Breast epithelium (tissue), 4 donors: ENCODE data around the gene POPDC2. TPM values are rescaled to one million over a fixed set of nuclear protein-coding genes. Genes with fewer than 3 reads are reported as not detected.

ENCODE experiments used
- DNase-seq, 2 donors: peaks; one replicate each; pipeline ENCODE4 v3.0.0-alpha.2; 2019; ENCODE audit warnings: low spot score in 2 of 2
- H3K27ac ChIP-seq, 2 donors: fragments of 200-600 bp; sonication (generic) in 1 of 2; one replicate each; pipeline ENCODE4 v1.5.1; 2016 to 2019; ENCODE audit warnings: mild to moderate bottlenecking in 1 of 2
- H3K27me3 ChIP-seq, 2 donors: fragments of 200-600 bp; sonication (generic) in 1 of 2; one replicate each; pipeline versions ENCODE4 v1.5.1 to v1.6.0; 2017 to 2019; ENCODE audit warnings: control low read depth in 1 of 2, mild to moderate bottlenecking in 1 of 2
- H3K36me3 ChIP-seq: fragments of 200-600 bp; one replicate; pipeline ENCODE4 v1.5.1; 2019
- H3K4me1 ChIP-seq, 2 donors: fragments of 200-600 bp; sonication (generic); one replicate each; pipeline ENCODE4 v1.5.1; 2016 to 2019; ENCODE audit warnings: control low read depth in 1 of 2
- H3K4me3 ChIP-seq, 3 donors: fragments of 200-600 bp; sonication (generic); 1 replicate in 2 of 3; 2 replicates in 1 of 3; pipeline ENCODE4 v1.5.1; 2016 to 2019; ENCODE audit warnings: mild to moderate bottlenecking in 3 of 3, moderate library complexity in 2 of 3
- H3K9me3 ChIP-seq, 2 donors: fragments of 200-600 bp; sonication (generic) in 1 of 2; one replicate each; pipeline ENCODE4 v1.5.1; 2016 to 2019; ENCODE audit warnings: control low read depth in 1 of 2
- POLR2A ChIP-seq: fragments of 450-650 bp; IDR thresholded peaks from one replicate; pipeline ENCODE4 v1.6.1; 2016; ENCODE audit warnings: antibody characterized with exemption, mild to moderate bottlenecking, moderate library complexity
- POLR2AphosphoS5 ChIP-seq, 3 donors: sonication (generic); formaldehyde crosslinking; IDR thresholded peaks; one replicate each; pipeline ENCODE4 v1.6.1; 2017; ENCODE audit warnings: antibody characterized with exemption in 3 of 3
- intact Hi-C: fragments of 100-400 bp; cut with DNase I; formaldehyde crosslinking; loops from one replicate; pipeline ENCODE4 v1.15.1; 2023; ENCODE audit warnings: low total_unique reads
- total RNA-seq, 3 donors: library from RNA; depleted of rRNA; stranded (reverse); fragments of >200 nt; gene quantifications; one replicate each; pipeline ENCODE4 v1.1.0, GENCODE V29; 2016
- TF ChIP-seq, protein P1 (sequence below), 3 donors: fragments of 450-650 bp; IDR thresholded peaks; one replicate each; pipeline ENCODE4 v1.5.1; 2016 to 2017; ENCODE audit warnings: antibody characterized with exemption in 3 of 3, mild to moderate bottlenecking in 3 of 3, moderate library complexity in 3 of 3

The POPDC2 gene, protein sequence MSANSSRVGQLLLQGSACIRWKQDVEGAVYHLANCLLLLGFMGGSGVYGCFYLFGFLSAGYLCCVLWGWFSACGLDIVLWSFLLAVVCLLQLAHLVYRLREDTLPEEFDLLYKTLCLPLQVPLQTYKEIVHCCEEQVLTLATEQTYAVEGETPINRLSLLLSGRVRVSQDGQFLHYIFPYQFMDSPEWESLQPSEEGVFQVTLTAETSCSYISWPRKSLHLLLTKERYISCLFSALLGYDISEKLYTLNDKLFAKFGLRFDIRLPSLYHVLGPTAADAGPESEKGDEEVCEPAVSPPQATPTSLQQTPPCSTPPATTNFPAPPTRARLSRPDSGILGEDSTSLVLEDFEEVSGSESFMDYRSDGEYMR
- 1 to 10 TPM; 1.1 to 7.9 (median 6.9) TPM for total RNA-seq

DNA sequence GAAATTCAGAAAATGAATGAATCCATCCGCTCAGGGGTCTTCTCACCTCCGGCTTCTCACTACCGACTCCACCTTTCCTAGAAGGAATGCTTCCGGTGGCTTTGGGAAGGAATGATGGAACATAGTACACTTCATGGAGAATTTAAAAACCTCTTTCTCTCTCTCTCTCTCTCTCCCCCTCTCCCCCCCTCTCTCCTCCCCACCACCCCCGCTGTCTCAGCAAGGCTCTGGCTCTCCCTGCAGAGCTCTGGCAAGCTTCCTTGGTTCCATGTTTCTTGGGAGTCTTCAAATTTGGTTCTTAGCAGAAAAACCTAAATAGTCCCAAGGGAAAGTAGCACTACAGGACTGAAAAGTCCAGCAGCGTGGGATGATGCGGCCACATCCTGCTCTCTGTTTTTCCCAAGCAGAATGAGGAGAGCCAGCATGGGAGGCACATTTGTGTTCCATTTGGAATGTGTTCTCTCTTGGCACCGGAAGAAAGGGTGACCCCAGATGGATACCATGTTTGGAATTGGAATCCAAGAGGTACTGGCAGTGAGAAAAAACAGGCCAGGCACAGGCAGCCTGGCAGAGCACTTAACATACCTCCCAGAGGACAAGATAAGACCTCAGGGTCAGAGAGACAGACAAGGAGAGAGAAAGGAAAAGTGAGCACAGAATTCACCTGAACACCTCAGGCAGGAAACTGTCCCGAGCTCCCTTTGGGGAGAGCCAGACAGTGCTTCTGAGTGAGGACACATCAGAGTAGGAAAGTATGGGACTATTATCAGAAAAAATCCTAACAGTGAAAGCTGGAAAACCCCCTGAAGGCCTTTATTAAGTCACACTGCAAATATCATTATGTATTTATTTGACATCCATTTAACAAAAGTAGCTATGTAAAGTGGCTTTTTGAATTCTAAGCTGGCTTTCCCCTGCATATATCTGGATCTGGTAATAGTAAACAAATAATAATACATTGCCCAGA, at the start of gene POPDC2:
Gene POPDC2, minus strand, starts transcription at position 116 of the 967 bp plus-strand sequence. CDS start 166 bp downstream, outside the sequence.
- DNase-seq = peak in 1 of 2 donors; percentile 69
- Histone ChIP-seq H3K9me3 (no peaks in the 10 kb centered on the region), H3K36me3 (no peaks in the 10 kb centered on the region), H3K4me1 (no peaks in the 10 kb centered on the region), H3K27ac (peak within 1 kb of the TSS; percentile 80), H3K4me3 (peak within 1 kb of the TSS in 2 of 3 donors; percentile 32 to 39), H3K27me3 (no peaks in the 10 kb centered on the region)
- intact Hi-C loops = no loop called here
- peak in 1 of 3 donors; percentile 42 for TF ChIP-seq POLR2AphosphoS5 (IDR thresholded peaks at IDR 0.05)
- TF ChIP-seq, protein P1, sequence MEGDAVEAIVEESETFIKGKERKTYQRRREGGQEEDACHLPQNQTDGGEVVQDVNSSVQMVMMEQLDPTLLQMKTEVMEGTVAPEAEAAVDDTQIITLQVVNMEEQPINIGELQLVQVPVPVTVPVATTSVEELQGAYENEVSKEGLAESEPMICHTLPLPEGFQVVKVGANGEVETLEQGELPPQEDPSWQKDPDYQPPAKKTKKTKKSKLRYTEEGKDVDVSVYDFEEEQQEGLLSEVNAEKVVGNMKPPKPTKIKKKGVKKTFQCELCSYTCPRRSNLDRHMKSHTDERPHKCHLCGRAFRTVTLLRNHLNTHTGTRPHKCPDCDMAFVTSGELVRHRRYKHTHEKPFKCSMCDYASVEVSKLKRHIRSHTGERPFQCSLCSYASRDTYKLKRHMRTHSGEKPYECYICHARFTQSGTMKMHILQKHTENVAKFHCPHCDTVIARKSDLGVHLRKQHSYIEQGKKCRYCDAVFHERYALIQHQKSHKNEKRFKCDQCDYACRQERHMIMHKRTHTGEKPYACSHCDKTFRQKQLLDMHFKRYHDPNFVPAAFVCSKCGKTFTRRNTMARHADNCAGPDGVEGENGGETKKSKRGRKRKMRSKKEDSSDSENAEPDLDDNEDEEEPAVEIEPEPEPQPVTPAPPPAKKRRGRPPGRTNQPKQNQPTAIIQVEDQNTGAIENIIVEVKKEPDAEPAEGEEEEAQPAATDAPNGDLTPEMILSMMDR (IDR thresholded peaks at IDR 0.05) = no peak

DNA sequence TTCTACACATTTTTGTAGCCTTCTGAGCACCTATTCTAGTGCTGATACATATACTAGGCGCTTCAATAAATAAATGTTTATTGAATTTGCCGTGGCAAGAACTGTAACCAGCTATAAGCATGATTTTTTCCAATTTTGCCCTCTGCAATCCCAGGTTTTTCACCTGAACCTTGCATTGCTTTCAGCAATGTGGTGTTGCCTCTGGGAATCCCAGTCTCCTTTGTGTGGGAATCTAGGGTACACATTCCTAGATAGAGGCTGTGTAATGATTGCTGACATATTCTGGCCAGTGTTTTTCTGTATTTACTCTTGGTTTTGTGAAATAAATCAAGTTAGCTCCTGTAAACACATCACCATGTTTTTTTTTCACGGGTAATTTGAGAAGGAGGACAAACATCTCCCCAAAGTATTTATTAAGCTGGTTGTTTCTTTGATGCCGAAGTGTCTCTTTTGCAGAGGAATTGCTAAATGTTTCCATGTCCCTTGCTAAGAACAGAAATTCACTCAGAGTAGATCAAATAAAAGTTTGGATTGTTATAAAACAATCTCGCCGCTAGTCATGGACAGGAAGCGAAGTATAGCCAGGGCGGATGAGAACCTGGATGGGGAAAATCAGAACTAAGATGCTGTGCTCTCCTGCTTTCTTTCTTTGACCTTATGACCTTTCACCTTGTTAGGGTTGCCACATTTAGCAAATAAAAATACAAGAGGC, 43.6 kb upstream of the POPDC2 start:
- no peak for DNase-seq
- Histone ChIP-seq H3K4me3 (peak overlapping the region in 2 of 3 donors; percentile 61 to 81), H3K36me3 (no peaks in the 10 kb centered on the region), H3K27ac (peak overlapping the region in 1 of 2 donors; percentile 78), H3K27me3 (no peaks in the 10 kb centered on the region), H3K9me3 (no peaks in the 10 kb centered on the region), H3K4me1 (no peaks in the 10 kb centered on the region)
- TF ChIP-seq POLR2AphosphoS5 (IDR thresholded peaks at IDR 0.05) (no peak), POLR2A (no peak)
- TF ChIP-seq, protein P1 (IDR thresholded peaks at IDR 0.05) = no peak
- intact Hi-C loops = no loop called here

GRCh38 chr3:119702530-119703527, 42.4 kb upstream of the POPDC2 start, which contains the start of gene CFAP91:
Gene CFAP91, plus strand, starts transcription at chr3:119703022. Its CDS starts 77 bp downstream, at chr3:119703099.
- H3K4me1 ChIP-seq = no peaks in the 10 kb centered on the region
- H3K27ac ChIP-seq = peak within 1 kb of the TSS; percentile 78 to 85
- no peak for TF ChIP-seq POLR2A
- peak in 2 of 3 donors; percentile 46 to 60 for TF ChIP-seq POLR2AphosphoS5 (IDR thresholded peaks at IDR 0.05)
- TF ChIP-seq, protein P1 (IDR thresholded peaks at IDR 0.05) = no peak
- H3K4me3 ChIP-seq = peak within 1 kb of the TSS; percentile 45 to 81 (median 61)
- H3K36me3 ChIP-seq = no peaks in the 10 kb centered on the region
- peak; percentile 96 for DNase-seq
- no peaks in the 10 kb centered on the region for H3K9me3 ChIP-seq
- H3K27me3 ChIP-seq = no peaks in the 10 kb centered on the region
- intact Hi-C loops = no loop called here

GRCh38 chr3:119700920-119701734, 40.7 kb upstream of the POPDC2 start:
- no peak overlapping the region for H3K4me3 ChIP-seq
- DNase-seq = no peak
- TF ChIP-seq POLR2AphosphoS5 (IDR thresholded peaks at IDR 0.05) (no peak), POLR2A (no peak)
- TF ChIP-seq, protein P1 (IDR thresholded peaks at IDR 0.05) = no peak
- H3K4me1 ChIP-seq = no peaks in the 10 kb centered on the region
- no peak overlapping the region for H3K27ac ChIP-seq
- no peaks in the 10 kb centered on the region for H3K36me3 ChIP-seq
- no peaks in the 10 kb centered on the region for H3K27me3 ChIP-seq
- H3K9me3 ChIP-seq = no peaks in the 10 kb centered on the region
- intact Hi-C loops = no loop called here
